Loucy (cell line): ENCODE results near the gene GNB3.
"Not testable (repeated sequence)": the region's sequence is repeated elsewhere in the genome, so short reads cannot be mapped to it uniquely, and the experiment has no call there.

Experiments
- CTCF ChIP-seq: fragments of 200-600 bp; sonication (generic); conservative IDR thresholded peaks from 2 replicates; pipeline ENCODE4 v1.5.1; 2014; ENCODE audit warnings: mild to moderate bottlenecking, antibody characterized with exemption, low read length
- EZH2phosphoT487 ChIP-seq: fragments of 200-600 bp; IDR thresholded peaks from 2 replicates; pipeline ENCODE4 v1.6.1; 2018; ENCODE audit warnings: antibody characterized with exemption, mild to moderate bottlenecking, moderate library complexity, borderline replicate concordance

GRCh38 chr12:6870304-6870703 is 29.6 kb downstream of the GNB3 start:
- not testable (repeated sequence) for TF ChIP-seq CTCF, EZH2phosphoT487
